Panc1 (cell line): ENCODE results near the gene AKR1B15. TPM values are rescaled to one million over a fixed set of nuclear protein-coding genes. Genes with fewer than 3 reads are reported as not detected.

Source experiments
- ATAC-seq: fragments of 200-7000 bp; cut with Tn5 transposase; 2 replicates; pipeline ENCODE4 v1.9.1; 2020; ENCODE audit warnings: mild to moderate bottlenecking, moderate library complexity
- BruUV-seq: library from RNA; stranded (reverse); fragments of 400-500 nt; replicated peaks from 2 replicates; lab custom pipeline; 2021; lab: Mats Ljungman, UMichigan
- CTCF ChIA-PET: fragments of 300-600 bp; sonication (Branson Sonifier 250); formaldehyde crosslinking; loops from one replicate; lab custom pipeline; 2022; ENCODE audit warnings: antibody characterized with exemption; lab: Charles Lee
- POLR2A ChIA-PET: fragments of 300-600 bp; sonication (Branson Sonifier 250); formaldehyde crosslinking; loops from one replicate; lab custom pipeline; 2022; ENCODE audit warnings: antibody characterized with exemption; lab: Charles Lee
- DNase-seq: peaks from one replicate; pipeline ENCODE4 v3.0.0-alpha.2; 2010; ENCODE audit warnings: low read depth, low spot score
- H3K27ac ChIP-seq: 2 replicates; pipeline ENCODE4 v1.5.1; 2011; ENCODE audit warnings: mild to moderate bottlenecking, low read length, inconsistent platforms
- H3K27me3 ChIP-seq: fragments of 200-500 bp; sonication (Bioruptor generic); 2 replicates; pipeline ENCODE4 v1.6.0; 2014; ENCODE audit warnings: low read length, inconsistent platforms; ENCODE audit not compliant: control insufficient read depth, insufficient read depth
- H3K36me3 ChIP-seq: fragments of 200-500 bp; sonication (Bioruptor generic); 2 replicates; pipeline ENCODE4 v1.5.1; 2014; ENCODE audit warnings: inconsistent platforms, mild to moderate bottlenecking, low read length, moderate library complexity; ENCODE audit not compliant: control insufficient read depth, insufficient read depth
- H3K4me1 ChIP-seq: 2 replicates; pipeline ENCODE4 v1.5.1; 2011; ENCODE audit warnings: inconsistent platforms, mild to moderate bottlenecking, low read length, moderate library complexity; ENCODE audit not compliant: control insufficient read depth, insufficient read depth
- H3K4me3 ChIP-seq, 2 experiments: 2 replicates each; pipeline ENCODE4 v1.5.1; 2011 to 2012; ENCODE audit warnings: low read depth in 2 of 2, low read length in 2 of 2, mild to moderate bottlenecking in 2 of 2, inconsistent platforms in 1 of 2, moderate library complexity in 1 of 2
- H3K9me3 ChIP-seq: fragments of 200-500 bp; sonication (Bioruptor generic); 2 replicates; pipeline ENCODE4 v1.5.1; 2014; ENCODE audit warnings: low read depth, mild to moderate bottlenecking, inconsistent platforms, low read length, moderate library complexity; ENCODE audit not compliant: control insufficient read depth, insufficient read depth
- CTCF ChIP-seq: fragments of 450-650 bp; IDR thresholded peaks from 2 replicates; pipeline ENCODE4 v1.5.1; 2017; ENCODE audit warnings: mild to moderate bottlenecking
- POLR2AphosphoS5 ChIP-seq: IDR thresholded peaks from 2 replicates; pipeline ENCODE4 v1.6.1; 2012; ENCODE audit warnings: mild to moderate bottlenecking, low read depth, low read length, moderate library complexity
- REST ChIP-seq, 2 experiments: IDR thresholded peaks; 2 replicates each; pipeline ENCODE4 v1.6.1; 2011 to 2012; ENCODE audit warnings: low read depth in 2 of 2, control low read depth in 1 of 2, low read length in 1 of 2, mild to moderate bottlenecking in 1 of 2, moderate library complexity in 1 of 2; ENCODE audit not compliant: insufficient read depth in 1 of 2
- SIN3A ChIP-seq: IDR thresholded peaks from 2 replicates; pipeline ENCODE4 v1.6.1; 2012; ENCODE audit warnings: low read depth, mild to moderate bottlenecking, low read length, moderate library complexity, borderline replicate concordance; ENCODE audit not compliant: insufficient read depth
- TCF7L2 ChIP-seq: IDR thresholded peaks from 2 replicates; pipeline ENCODE4 v1.6.1; 2011; ENCODE audit warnings: mild to moderate bottlenecking, low read depth, low read length, inconsistent platforms
- in situ Hi-C: cut with HindIII; loops from 2 replicates; pipeline ENCODE4 v1.10.0; 2016; ENCODE audit warnings: low sequenced_read_pairs, low pct_unique_long_range_greater_than_20kb
- intact Hi-C: fragments of 100-400 bp; cut with micrococcal nuclease; formaldehyde crosslinking; loops from one replicate; pipeline ENCODE4 v1.10.0; 2022; ENCODE audit not compliant: unreplicated experiment
- total RNA-seq: library from RNA; stranded (reverse); gene quantifications from one replicate; pipeline ENCODE4 v1.2.1, GENCODE V29; 2021; ENCODE audit not compliant: unreplicated experiment

AKR1B15 gene
- total RNA-seq, 1 experiment from 2014 or later: not detected

- Histone ChIP-seq H3K27me3 (peaks cover 2% of the 10 kb centered on the region; the same call in 1 of the 2 replicates), H3K36me3 (no peaks in the 10 kb centered on the region), H3K4me1 (peaks cover 5% of the 10 kb centered on the region; the same call in 1 of the 2 replicates), H3K4me3 (no peak overlapping the region), H3K27ac (no peak overlapping the region), H3K9me3 (no peaks in the 10 kb centered on the region)
- BruUV-seq: no TSS peak
- ChIA-PET CTCF (interaction anchor here (0.7 kb wide), 1 partner anchor 24 kb away, joined by 3 read pairs; no protein-coding TSS in a partner anchor), POLR2A (no interaction called here)
- intact Hi-C loops: loop anchor here (2.0 kb wide), 1 partner anchor 49 kb away; no protein-coding TSS in a partner anchor
- ATAC-seq: no peak
- TF ChIP-seq TCF7L2 (no peak), SIN3A (no peak), POLR2AphosphoS5 (no peak), REST (IDR thresholded peaks at IDR 0.05; ENCODE audit: insufficient read depth in 1 of 2, low read depth in 2 of 2, low read length in 1 of 2) (no peak), CTCF (no peak)
- in situ Hi-C loops: no loop called here
- no peak for DNase-seq
Measured at GRCh38 chr7:134512271-134512670, 36.6 kb upstream of the AKR1B15 start.

GRCh38 chr7:134513169-134513752 lies 35.6 kb upstream of the AKR1B15 start:
- in situ Hi-C loops: no loop called here

More at GRCh38 chr7:134513169-134513752, 35.6 kb upstream of the AKR1B15 start:
- intact Hi-C loops: loop anchor here (1.0 to 2.0 kb wide), 2 partner anchors 50 to 81 kb away; no protein-coding TSS in a partner anchor
- Histone ChIP-seq H3K27ac (no peak overlapping the region), H3K27me3 (peaks cover 2% of the 10 kb centered on the region; the same call in 1 of the 2 replicates), H3K9me3 (no peaks in the 10 kb centered on the region), H3K36me3 (no peaks in the 10 kb centered on the region), H3K4me1 (peaks cover 5% of the 10 kb centered on the region; the same call in 1 of the 2 replicates), H3K4me3 (no peak overlapping the region)
- DNase-seq (peak; percentile 58), ATAC-seq (peak; percentile 77)
- ChIA-PET CTCF (interaction anchor here (1.8 kb wide), 1 partner anchor 81 kb away, joined by 8 read pairs; no protein-coding TSS in a partner anchor), POLR2A (no interaction called here)
- TF ChIP-seq CTCF (peak; percentile 82), SIN3A (no peak)
- BruUV-seq: no TSS peak
